Lower leg skin (tissue), 3 donors: ENCODE measurements around the gene FOS.

Source experiments
- POLR2A ChIP-seq, 2 donors: fragments of 450-650 bp; IDR thresholded peaks; one replicate each; pipeline ENCODE4 v1.6.1; 2016 to 2017; ENCODE audit warnings: antibody characterized with exemption in 2 of 2, mild to moderate bottlenecking in 1 of 2, moderate library complexity in 1 of 2
- TF ChIP-seq, protein P1 (sequence below), 3 donors: fragments of 450-650 bp; IDR thresholded peaks; one replicate each; pipeline ENCODE4 v1.5.1; 2016; ENCODE audit warnings: antibody characterized with exemption in 3 of 3, mild to moderate bottlenecking in 3 of 3, moderate library complexity in 2 of 3

DNA sequence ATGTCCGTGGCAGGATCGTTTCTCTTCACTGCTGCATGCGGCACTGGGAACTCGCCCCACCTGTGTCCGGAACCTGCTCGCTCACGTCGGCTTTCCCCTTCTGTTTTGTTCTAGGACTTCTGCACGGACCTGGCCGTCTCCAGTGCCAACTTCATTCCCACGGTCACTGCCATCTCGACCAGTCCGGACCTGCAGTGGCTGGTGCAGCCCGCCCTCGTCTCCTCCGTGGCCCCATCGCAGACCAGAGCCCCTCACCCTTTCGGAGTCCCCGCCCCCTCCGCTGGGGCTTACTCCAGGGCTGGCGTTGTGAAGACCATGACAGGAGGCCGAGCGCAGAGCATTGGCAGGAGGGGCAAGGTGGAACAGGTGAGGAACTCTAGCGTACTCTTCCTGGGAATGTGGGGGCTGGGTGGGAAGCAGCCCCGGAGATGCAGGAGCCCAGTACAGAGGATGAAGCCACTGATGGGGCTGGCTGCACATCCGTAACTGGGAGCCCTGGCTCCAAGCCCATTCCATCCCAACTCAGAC is 1.2 kb downstream of the FOS start:
- TF ChIP-seq, protein P1, sequence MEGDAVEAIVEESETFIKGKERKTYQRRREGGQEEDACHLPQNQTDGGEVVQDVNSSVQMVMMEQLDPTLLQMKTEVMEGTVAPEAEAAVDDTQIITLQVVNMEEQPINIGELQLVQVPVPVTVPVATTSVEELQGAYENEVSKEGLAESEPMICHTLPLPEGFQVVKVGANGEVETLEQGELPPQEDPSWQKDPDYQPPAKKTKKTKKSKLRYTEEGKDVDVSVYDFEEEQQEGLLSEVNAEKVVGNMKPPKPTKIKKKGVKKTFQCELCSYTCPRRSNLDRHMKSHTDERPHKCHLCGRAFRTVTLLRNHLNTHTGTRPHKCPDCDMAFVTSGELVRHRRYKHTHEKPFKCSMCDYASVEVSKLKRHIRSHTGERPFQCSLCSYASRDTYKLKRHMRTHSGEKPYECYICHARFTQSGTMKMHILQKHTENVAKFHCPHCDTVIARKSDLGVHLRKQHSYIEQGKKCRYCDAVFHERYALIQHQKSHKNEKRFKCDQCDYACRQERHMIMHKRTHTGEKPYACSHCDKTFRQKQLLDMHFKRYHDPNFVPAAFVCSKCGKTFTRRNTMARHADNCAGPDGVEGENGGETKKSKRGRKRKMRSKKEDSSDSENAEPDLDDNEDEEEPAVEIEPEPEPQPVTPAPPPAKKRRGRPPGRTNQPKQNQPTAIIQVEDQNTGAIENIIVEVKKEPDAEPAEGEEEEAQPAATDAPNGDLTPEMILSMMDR (IDR thresholded peaks at IDR 0.05), result no peak
- no peak for TF ChIP-seq POLR2A (IDR thresholded peaks at IDR 0.05)
